DLD1 (cell line): ENCODE results near the gene BTBD1.

Experiments
- in situ Hi-C: cut with HindIII; loops from 2 replicates; pipeline ENCODE4 v1.10.0; 2017; ENCODE audit warnings: low sequenced_read_pairs

BTBD1 gene

DNA sequence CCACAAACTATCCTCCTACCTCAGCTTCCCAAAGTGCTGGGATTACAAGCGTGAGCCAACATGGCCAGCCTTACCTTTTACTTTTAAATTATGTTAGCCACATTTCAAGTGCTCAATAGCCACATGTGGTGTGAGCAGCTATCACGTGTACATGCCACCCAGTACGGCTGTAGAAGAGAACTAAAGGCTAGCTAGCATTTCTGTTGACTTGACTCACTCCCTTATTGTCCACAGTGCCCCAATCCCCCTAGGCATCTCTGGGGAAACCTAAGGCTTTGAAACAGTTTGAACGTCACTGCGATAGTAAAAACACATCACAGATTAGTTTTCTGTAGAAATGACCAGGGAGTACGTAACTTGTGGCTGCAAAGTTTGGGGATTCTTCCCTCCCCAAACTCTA is 67.6 kb downstream of the BTBD1 start:
- in situ Hi-C loops, result no loop called here

DNA sequence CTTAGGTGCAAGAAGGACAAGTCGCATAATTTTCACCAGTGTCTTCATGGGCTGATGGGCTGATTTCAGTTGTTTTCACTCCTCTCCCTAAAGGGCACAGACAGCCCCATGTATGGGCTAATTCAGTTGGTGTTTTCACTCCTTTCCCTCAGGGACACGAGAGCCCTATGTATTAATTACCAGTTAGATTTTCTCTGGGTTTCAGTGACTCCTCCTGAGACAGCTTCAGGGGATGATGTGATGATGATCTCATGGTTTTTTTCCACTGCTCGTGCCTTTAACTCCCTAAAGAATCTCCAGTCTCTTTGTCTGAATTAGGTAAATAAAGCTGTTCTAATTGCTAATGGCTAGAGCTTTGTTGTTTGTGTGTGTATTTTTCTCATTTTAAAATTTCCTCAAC is 71.1 kb downstream of the BTBD1 start:
- in situ Hi-C loops, result no loop called here

DNA sequence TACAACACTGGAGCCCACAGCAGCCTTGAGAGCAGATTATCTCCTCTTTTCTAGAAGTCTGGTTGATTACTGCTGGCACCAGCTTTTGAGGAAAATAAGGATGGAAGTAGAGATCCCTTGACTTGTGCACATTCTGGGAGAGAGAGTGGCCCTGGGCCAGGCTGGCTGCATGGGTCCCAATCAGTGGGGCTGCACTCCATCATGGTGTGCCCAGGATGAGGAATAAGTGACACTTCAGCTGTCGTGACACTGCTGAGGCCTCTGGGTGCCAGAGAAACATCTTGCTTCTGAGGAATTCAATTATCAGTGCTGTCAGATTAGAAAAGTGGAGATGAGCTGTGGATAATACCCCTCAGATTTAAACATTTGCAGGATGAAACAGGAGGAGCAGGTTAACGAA is 72.0 kb downstream of the BTBD1 start:
- in situ Hi-C loops, result no loop called here

GRCh38 chr15:82993144-82993543 is 73.9 kb downstream of the BTBD1 start:
- in situ Hi-C loops, result no loop called here

- in situ Hi-C loops, result no loop called here
These were observed 74.5 kb downstream of the BTBD1 start for GRCh38 chr15:82992436-82992998.

DNA sequence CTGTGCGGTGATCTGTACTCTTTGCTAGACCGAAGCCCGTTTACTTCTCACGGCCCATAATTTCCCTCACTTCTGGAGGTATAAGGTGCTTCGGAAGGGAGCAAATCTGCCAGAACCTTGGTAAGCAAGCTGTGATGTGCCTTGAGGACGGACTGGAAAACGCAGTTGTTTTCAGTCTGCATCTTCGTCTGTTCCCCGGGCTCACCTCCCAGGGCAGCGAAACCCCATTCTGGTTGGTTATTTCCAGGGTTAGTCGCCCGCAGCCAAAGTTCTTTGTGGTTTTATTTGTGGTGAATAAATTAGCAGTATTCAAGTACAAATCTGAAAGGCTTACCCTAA is 80.6 kb downstream of the BTBD1 start:
- in situ Hi-C loops, result no loop called here

DNA sequence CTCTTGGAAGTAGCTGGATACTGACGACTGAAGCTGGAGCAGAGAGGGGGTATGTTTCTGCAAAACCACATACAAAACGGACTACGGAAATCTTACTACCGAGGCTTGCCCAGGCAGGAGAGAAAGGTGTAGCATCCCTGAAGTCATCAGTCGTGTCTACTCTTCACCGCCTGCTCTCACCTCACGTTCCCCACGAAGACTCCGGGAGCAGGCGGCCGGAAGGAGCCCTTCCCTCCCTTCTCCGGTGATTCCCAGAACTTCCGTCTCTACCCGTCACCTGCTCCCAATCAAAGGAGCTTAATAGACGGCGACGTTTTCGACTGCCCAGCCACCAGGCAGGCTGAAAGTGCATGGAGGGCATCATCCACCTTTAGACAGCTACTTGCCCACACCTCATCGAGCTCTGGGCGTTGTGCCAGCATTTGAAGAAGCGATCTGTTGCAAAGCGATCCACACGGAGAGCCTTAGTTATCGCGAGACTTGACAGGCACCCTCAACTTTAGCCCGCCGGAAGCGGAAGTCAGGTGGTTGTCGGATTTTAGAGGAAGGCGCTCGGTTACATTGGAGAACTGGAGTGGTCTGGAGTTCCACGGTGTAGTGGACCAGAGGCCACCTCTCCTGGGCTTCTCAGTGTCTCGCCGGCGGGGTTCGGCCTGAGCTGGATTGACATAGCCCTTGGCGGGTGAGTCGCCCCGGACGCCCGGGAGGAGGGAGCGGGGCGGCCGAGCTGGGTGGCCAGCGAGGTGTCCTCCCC is 81.2 kb downstream of the BTBD1 start, which contains the start of gene RAMAC:
Gene RAMAC (plus strand): TSS at position 523 of the 754 bp plus-strand sequence. CDS start 2,809 bp downstream, outside the sequence.
- in situ Hi-C loops, result no loop called here

DNA sequence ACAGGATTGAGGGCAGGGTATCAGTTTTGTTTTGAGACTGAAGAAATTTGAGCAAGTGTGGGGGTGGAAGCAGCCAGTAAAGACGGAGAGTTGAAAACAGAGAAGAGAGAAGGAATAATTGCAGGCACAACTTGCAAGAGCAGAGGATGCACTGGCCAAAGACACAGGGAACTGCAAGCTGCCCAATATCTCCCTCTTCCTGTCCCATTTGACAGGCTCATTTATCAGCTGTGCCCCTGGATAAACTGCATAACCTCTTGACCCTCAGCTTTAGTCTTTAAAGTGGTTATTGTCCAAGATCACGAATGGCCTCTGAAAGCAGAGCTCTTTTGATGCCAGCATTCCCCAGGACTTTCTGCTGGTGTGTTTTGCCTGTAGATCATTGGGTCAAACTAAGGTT is 86.1 kb downstream of the BTBD1 start:
- in situ Hi-C loops, result no loop called here

GRCh38 chr15:82979726-82980125 is 87.3 kb downstream of the BTBD1 start:
- in situ Hi-C loops, result no loop called here

- in situ Hi-C loops, result no loop called here
These were observed 88.6 kb downstream of the BTBD1 start for GRCh38 chr15:82978438-82978837.

DNA sequence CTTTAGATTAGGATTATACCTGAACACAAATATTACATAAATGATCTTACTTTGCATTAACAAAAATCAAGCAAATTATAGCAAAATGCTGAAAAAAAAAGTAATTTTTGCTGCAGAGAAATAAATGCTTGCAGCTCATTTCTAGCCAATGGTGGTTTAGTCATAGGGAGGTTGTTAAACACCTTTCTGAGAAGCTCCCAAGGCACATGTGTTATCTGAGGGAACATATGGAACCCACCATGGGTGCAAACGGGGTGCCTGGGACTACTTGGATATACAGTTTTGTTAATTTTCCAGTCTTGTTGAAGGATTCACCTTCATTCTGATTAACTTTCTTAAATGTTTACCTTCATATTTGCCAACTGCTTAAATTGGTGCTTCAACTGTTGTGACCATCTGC is 90.0 kb downstream of the BTBD1 start:
- in situ Hi-C loops, result no loop called here

- in situ Hi-C loops, result no loop called here
These were observed 94.1 kb downstream of the BTBD1 start for GRCh38 chr15:82972990-82973389.

GRCh38 chr15:82971218-82971984 is 95.7 kb downstream of the BTBD1 start:
- in situ Hi-C loops, result no loop called here

- in situ Hi-C loops, result no loop called here
These were observed 96.4 kb downstream of the BTBD1 start for GRCh38 chr15:82970696-82971095.

- in situ Hi-C loops, result no loop called here
These were observed 96.9 kb downstream of the BTBD1 start for GRCh38 chr15:82970078-82970686.

GRCh38 chr15:82969353-82969752 is 97.7 kb downstream of the BTBD1 start:
- in situ Hi-C loops, result no loop called here

DNA sequence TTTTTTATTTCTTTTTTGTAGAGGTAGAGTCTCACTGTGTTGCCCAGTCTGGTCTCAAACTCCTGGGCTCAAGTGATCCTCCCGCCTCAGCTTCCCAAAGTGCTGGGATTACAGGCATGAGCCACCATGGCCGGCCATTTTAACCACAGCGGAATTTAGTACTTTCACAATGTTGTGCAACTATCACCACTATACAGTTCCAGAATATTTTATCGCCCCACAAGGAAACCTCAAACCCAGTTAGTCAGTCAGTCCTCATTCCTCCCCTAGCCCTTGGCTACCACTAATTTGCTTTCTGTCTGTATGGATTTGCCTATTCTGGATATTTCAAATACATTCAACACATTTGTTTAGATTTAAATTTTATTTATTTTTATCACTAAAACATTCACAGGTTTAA is 99.0 kb downstream of the BTBD1 start:
- in situ Hi-C loops, result no loop called here

DNA sequence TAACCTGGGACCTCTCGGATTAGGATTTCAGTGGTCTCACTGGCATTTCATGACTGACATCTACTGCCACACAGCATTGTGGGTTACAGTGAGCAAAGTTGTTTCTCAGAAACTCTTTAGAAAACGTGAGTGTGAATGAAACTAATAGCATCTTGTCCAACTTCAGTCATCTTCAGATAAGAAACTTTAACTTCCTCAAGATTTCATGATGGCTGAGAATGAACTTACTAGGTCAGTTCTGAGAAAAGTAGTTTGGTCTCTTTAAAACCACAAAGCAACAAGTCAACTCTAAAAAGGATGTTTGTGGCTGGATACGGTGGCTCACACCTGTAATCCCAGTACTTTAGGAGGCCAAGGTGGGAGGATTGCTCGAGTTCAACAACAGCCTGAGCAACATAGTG is 100.4 kb downstream of the BTBD1 start:
- in situ Hi-C loops, result no loop called here
